D341Med (cell line): Measurements from ENCODE around the gene MKNK2.

Source experiments
- DNase-seq: peaks from one replicate; pipeline ENCODE4 v3.0.0; 2012; ENCODE audit warnings: low spot score

MKNK2 gene

GRCh38 chr19:2057484-2058469 is 6.7 kb upstream of the MKNK2 start:
- DNase-seq, result no peak

GRCh38 chr19:2056837-2057192 is 5.8 kb upstream of the MKNK2 start:
- DNase-seq, result no peak

- DNase-seq, result no peak
Observed at GRCh38 chr19:2055931-2056836, 5.1 kb upstream of the MKNK2 start.

DNA sequence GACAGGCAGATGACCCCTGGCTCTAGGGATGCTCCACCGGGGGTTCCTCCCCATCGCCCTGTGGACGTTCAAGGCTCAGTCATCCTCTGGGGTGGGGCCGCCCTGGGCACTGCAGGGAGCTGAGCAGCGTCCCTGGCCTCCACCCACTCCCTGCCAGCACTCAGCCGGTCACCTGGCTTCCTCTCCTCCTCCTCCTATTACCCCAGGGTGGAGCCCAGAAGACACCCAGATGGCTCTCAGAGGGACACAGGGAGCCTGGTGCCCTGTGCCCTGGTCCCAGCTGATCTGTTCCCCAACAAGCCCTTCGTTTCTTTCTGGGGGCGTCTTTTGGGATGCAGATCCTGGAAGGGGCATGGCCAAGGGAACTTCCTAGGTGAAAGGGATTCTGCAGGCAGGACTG is 3.7 kb upstream of the MKNK2 start:
- no peak for DNase-seq

- DNase-seq, result no peak
Observed at GRCh38 chr19:2053601-2054389, 2.8 kb upstream of the MKNK2 start.

DNA sequence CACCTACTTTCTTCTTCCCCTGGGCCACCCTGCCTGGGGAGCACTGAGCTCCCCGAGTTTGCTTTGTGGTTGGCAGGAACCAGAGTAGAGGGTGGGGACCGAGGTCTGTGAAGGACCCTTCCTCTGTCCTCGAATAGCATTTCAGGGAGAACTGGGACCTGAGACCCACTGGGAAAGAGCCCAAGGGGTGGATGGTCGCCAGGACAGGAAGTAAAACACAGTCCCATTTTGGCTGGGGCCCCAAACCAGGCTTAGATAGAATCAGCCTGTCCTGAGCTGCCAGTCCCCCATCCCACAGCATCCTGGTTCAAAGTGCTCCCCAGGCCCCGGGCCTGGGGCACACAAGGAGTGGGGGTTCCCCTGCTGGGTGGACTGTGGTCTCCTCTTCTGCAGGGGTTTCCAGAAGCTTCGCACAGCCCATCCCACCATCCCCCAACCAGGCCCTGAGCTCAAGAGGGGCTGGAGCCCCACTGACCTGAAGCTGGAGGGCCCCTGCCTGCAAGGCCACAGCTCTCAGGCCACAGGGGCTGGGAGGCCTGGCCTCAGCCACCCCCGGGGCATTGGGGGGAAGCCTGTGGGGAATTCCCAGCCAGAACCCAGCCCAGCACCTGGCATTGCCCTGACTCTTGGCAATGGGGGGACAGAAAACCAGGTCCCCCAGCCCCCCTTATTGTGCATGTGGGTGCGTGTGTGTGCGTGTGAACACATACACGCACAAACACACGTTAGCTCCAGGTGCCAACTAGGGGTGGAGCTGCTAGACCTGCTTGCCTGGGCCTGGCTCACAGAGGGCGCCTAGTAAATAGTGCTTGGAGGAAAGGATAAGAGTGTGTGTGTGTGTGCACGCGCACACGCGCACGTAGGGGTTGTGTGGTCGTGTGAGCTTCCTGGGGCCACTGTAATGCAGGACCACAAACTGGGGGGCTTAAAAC is 995 bp upstream of the MKNK2 start:
- no peak for DNase-seq

GRCh38 chr19:2050349-2050990 is 574 bp downstream of the MKNK2 start:
- no peak for DNase-seq

DNA sequence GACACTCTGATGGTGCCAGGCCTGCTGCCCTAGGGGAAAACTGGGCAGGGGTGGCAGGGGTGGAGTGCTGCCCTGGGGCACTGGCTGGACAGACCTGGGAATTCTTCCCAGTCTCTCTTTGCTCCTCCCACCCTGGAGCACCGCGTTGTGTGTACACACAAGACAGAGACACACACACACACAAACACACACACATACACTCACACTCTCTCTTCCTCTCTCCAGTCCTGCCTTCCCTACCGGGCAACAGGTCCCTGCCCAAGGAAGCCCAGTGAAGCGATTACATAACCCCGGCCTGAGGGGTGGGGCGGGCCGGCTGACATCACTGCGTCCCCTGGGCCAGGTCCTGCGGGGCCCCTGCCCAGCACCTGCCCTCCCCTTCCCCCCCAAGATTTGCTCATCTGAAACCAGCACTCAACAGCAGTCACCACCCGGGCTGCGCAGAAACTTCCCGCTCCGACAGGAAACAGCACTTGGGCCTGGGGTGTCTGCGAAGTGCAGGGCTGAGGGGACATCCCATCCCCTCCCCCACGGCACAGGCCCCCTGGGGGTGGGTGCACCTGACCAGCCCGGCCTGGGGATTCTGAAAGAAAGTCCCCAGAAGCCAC is 1.2 kb downstream of the MKNK2 start:
- no peak for DNase-seq

GRCh38 chr19:2048959-2049740 is 1.9 kb downstream of the MKNK2 start:
- DNase-seq, result no peak

- no peak for DNase-seq
Observed at GRCh38 chr19:2048104-2048958, 2.7 kb downstream of the MKNK2 start.

GRCh38 chr19:2047449-2048103 is 3.5 kb downstream of the MKNK2 start:
- no peak for DNase-seq

GRCh38 chr19:2047076-2047448 is 4.0 kb downstream of the MKNK2 start:
- DNase-seq, result no peak

DNA sequence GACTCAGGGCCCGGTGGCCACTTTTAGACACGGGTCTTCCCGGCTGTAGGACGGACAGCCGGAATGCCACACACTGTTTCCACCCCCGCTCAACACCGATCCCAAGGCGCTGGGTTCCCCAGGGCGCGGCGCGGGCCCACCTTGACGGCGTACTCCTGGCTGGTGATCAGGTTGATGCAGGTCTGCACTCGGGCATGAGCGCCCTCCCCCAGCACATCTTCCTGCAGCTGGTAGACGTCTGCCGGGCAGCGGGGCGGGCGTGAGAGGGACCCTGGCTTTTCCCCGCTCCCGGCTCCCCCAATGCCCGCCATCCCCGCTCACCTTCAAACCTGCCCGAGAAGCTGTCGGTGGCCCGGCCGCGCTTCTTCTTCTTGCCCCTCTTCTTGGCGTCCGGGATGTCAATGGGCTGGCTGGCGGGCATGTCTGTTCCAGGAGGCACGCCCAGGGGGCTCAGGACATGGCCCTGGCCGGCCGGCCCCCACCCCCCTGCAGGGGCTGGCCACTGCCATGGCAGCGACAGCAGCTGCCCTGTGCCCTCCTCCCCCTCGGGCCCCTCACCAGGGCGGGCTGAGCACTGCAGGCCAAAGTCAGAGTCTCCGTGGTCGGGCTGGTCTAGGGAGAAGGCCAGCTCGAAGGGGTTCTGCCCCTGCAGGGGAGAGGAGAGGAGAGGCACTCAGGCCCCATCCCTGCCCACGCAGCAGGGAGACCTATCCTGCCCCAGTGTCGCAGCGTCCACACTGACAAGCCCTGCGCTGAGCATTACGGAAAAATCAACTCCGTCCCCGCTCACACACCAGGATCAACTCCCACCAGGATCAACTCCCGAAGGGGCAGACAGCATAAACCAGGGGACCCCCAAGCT is 4.8 kb downstream of the MKNK2 start:
- no peak for DNase-seq

- DNase-seq, result no peak
Observed at GRCh38 chr19:2045501-2046045, 5.5 kb downstream of the MKNK2 start.

- no peak for DNase-seq
Observed at GRCh38 chr19:2044709-2045500, 6.1 kb downstream of the MKNK2 start.
